ENCODE measurements around the gene AKR1C8.
"Not testable (repeated sequence)": the region's sequence is repeated elsewhere in the genome, so short reads cannot be mapped to it uniquely, and the experiment has no call there.

Gene AKR1C8

DNA sequence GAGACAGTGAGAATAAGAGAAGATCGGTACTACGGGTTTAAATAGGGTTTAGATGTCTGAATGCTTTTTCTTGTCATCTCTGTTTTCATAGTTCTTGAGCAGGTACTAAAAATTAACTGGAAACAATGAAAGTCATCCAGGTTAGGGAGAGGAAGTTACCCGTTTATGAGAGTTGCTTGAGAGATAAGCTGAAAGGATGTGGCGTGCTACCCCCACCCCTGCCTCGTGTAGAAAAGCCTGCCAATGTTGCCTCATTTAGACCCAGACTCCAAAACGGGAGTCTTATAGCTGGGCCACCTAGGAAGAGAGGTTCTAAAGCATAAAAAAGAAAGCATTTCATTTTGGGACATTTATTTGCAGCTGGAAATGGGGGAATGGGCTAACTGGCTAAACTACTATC is 21.8 kb upstream of the AKR1C8 start:
- DNase-seq (ENCODE audit: low read depth, low spot score), result no peak
- Histone ChIP-seq H3K27me3 (ENCODE audit: control insufficient read depth, insufficient read depth, low read length) (no peaks in the 10 kb centered on the region), H3K4me3 (ENCODE audit: low read length) (no peak overlapping the region), H3K4me1 (ENCODE audit: control insufficient read depth, insufficient read depth, low read length) (no peaks in the 10 kb centered on the region), H3K9me3 (ENCODE audit: control insufficient read depth, insufficient read depth, low read length) (no peaks in the 10 kb centered on the region), H3K36me3 (ENCODE audit: control insufficient read depth, insufficient read depth, low read length) (no peaks in the 10 kb centered on the region), H3K27ac (ENCODE audit: low read length) (no peak overlapping the region)
- no CpG with 5 or more reads among the region's 6 CpGs for WGBS (ENCODE audit: insufficient coverage, insufficient read length)

DNA sequence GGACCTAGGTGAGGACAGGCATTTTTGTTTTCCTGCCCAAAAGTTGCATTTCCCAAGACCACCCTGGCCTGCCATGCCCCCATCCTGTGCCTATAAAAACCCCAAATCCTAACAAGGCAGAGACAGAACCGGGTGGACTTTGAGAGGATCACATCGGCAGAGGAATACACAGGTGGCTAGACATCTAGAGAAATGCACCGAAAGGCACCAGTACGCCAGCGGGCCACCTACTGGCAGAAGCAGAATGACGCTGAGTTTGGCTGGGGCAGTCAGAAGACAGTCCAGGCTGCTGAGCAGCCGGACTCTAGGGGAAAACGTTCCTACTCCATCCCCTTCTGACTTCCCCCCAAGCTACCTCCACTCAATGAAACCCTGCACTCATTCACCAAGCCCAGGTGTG is 14.4 kb upstream of the AKR1C8 start:
- H3K27ac ChIP-seq (ENCODE audit: low read length), result no peak overlapping the region
- no peaks in the 10 kb centered on the region for H3K9me3 ChIP-seq (ENCODE audit: control insufficient read depth, insufficient read depth, low read length)
- WGBS (ENCODE audit: insufficient coverage, insufficient read length), result no CpG with 5 or more reads among the region's 8 CpGs
- peak; percentile 7 for DNase-seq (ENCODE audit: low read depth, low spot score)
- H3K4me1 ChIP-seq (ENCODE audit: control insufficient read depth, insufficient read depth, low read length), result 0 out of 2 replicates have a peak, but pooled peaks cover 2% of the 10 kb centered on the region
- H3K36me3 ChIP-seq (ENCODE audit: control insufficient read depth, insufficient read depth, low read length), result no peaks in the 10 kb centered on the region
- H3K27me3 ChIP-seq (ENCODE audit: control insufficient read depth, insufficient read depth, low read length), result no peaks in the 10 kb centered on the region
- no peak overlapping the region for H3K4me3 ChIP-seq (ENCODE audit: low read length)

DNA sequence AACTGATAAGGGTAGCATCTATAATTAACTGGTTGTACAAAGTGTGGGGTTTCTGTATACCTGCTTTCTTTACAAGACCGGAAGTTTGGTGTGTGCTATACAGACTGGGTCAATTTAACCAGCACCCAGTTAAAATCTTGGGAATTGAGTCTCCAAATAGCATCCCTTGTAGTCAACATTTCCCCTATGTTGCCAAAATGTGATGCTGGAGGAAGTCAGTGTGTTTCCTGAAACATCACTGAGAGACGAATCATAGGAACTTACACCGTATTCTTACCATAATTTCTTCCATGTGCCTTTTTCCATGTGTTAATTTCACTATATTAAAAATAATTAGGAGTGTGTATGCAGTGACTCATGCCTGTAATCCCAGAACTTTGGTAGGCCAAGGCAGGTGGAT is 13.4 kb upstream of the AKR1C8 start:
- Histone ChIP-seq H3K27ac (ENCODE audit: low read length) (no peak overlapping the region), H3K4me1 (ENCODE audit: control insufficient read depth, insufficient read depth, low read length) (0 out of 2 replicates have a peak, but pooled peaks cover 2% of the 10 kb centered on the region), H3K4me3 (ENCODE audit: low read length) (no peak overlapping the region), H3K36me3 (ENCODE audit: control insufficient read depth, insufficient read depth, low read length) (no peaks in the 10 kb centered on the region), H3K27me3 (ENCODE audit: control insufficient read depth, insufficient read depth, low read length) (no peaks in the 10 kb centered on the region), H3K9me3 (ENCODE audit: control insufficient read depth, insufficient read depth, low read length) (no peaks in the 10 kb centered on the region)
- WGBS (ENCODE audit: insufficient coverage, insufficient read length), result no CpG with 5 or more reads among the region's 3 CpGs
- no peak for DNase-seq (ENCODE audit: low read depth, low spot score)

DNA sequence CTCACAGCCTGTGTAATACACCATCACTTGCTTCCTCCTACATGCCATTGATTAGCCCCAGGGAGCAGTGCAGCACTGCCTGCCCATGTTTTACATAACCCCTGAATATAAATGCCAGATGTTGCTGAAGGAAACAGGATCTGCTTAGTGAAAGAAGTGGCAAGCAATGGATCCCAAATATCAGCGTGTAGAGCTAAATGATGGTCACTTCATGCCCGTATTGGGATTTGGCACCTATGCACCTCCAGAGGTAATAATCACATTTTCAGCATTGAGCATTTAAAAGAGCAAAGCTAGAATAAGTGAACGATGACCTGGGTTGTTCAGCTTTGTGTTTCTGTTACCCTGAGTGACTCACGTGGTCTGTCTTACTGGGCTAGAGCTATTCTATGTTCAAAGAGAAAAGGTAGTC is 11.8 kb upstream of the AKR1C8 start, which contains the start of gene AKR1C4:
TSS of gene AKR1C4 (plus strand) at position 136 of the 412 bp plus-strand sequence. CDS start at position 167, 31 bp downstream.
- H3K4me3 ChIP-seq (ENCODE audit: low read length), result no peak within 1 kb of the TSS
- WGBS (ENCODE audit: insufficient coverage, insufficient read length), result no CpG with 5 or more reads among the region's 4 CpGs
- H3K9me3 ChIP-seq (ENCODE audit: control insufficient read depth, insufficient read depth, low read length), result no peaks in the 10 kb centered on the region
- H3K27me3 ChIP-seq (ENCODE audit: control insufficient read depth, insufficient read depth, low read length), result no peaks in the 10 kb centered on the region
- no peak within 1 kb of the TSS for H3K27ac ChIP-seq (ENCODE audit: low read length)
- no peak for DNase-seq (ENCODE audit: low read depth, low spot score)
- H3K36me3 ChIP-seq (ENCODE audit: control insufficient read depth, insufficient read depth, low read length), result no peaks in the 10 kb centered on the region
- H3K4me1 ChIP-seq (ENCODE audit: control insufficient read depth, insufficient read depth, low read length), result 0 out of 2 replicates have a peak, but pooled peaks cover 2% of the 10 kb centered on the region

DNA sequence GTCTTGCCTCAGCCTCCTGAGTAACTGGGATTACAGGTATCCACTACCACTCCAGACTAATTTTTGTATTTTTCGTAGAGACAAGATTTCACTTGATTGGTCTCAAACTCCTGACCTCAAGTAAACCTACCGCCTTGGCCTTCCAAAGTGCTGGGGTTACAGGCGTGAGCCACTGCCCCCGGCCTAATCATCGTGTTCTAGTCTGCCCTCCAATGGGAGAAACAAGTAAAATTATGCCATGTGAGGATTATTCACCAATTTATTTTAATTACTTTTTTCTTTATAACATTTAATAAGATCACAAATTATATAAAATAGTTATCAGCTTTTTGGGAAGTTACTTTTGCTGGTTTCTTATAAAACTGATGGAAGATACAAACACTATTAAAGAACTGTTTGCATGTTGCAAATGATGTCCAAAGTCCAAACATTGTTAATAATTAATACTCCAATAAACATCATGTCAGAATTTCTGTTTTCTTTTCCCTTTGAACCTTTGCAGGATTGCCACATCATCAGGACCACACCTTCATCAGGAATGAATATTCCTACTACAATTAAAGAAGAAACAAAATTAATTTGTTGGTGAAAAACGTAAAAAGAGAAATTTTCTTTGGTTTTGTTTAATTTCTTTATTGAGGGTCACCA is 10.9 kb upstream of the AKR1C8 start:
- no CpG with 5 or more reads among the region's 6 CpGs for WGBS (ENCODE audit: insufficient coverage, insufficient read length)
- Histone ChIP-seq H3K36me3 (ENCODE audit: control insufficient read depth, insufficient read depth, low read length) (no peaks in the 10 kb centered on the region), H3K9me3 (ENCODE audit: control insufficient read depth, insufficient read depth, low read length) (no peaks in the 10 kb centered on the region), H3K27ac (ENCODE audit: low read length) (no peak overlapping the region), H3K27me3 (ENCODE audit: control insufficient read depth, insufficient read depth, low read length) (no peaks in the 10 kb centered on the region), H3K4me1 (ENCODE audit: control insufficient read depth, insufficient read depth, low read length) (0 out of 2 replicates have a peak, but pooled peaks cover 2% of the 10 kb centered on the region), H3K4me3 (ENCODE audit: low read length) (no peak overlapping the region)
- DNase-seq (ENCODE audit: low read depth, low spot score), result no peak

DNA sequence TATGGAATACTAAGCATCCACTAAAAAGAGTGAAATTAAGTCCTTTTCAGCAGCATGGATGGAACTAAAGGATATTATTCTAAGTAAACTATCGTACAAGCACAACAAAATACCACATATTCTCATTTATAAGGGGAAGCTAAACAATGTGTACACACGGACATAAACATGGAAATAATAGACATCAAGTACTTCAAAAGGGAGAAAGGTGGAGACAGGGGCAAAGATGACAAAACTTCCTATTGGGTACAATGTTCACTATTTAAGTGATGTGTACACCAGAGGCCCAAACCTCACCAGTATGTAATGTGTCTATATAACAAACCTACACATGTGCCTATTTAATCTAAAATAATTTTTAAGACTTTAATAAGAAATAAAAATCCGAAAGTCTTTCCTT is 9.5 kb upstream of the AKR1C8 start:
- 0 out of 2 replicates have a peak, but pooled peaks cover 2% of the 10 kb centered on the region for H3K4me1 ChIP-seq (ENCODE audit: control insufficient read depth, insufficient read depth, low read length)
- H3K4me3 ChIP-seq (ENCODE audit: low read length), result no peak overlapping the region
- no CpG with 5 or more reads among the region's 3 CpGs for WGBS (ENCODE audit: insufficient coverage, insufficient read length)
- no peak for DNase-seq (ENCODE audit: low read depth, low spot score)
- no peaks in the 10 kb centered on the region for H3K36me3 ChIP-seq (ENCODE audit: control insufficient read depth, insufficient read depth, low read length)
- no peak overlapping the region for H3K27ac ChIP-seq (ENCODE audit: low read length)
- H3K9me3 ChIP-seq (ENCODE audit: control insufficient read depth, insufficient read depth, low read length), result no peaks in the 10 kb centered on the region
- no peaks in the 10 kb centered on the region for H3K27me3 ChIP-seq (ENCODE audit: control insufficient read depth, insufficient read depth, low read length)

DNA sequence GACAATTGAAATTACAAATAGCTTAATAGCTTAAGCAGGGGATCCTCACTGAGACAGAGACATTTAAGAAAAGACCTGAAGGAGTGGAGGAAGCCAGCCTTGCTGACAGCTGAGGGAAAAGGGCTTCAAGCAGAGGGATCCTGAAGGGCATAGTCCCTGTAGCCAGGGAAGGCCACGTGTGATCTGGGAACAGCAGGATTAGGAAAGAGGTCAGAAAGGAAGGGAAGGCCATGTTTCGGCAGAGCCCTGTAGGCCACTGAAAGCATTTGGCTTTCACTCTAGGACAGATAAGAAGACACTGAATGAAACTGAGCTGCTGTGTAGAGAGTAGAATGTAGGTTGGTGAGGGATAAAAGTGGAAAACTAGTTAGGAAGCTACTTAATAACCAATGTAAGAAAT is 3.4 kb upstream of the AKR1C8 start:
- H3K36me3 ChIP-seq (ENCODE audit: control insufficient read depth, insufficient read depth, low read length), result no peaks in the 10 kb centered on the region
- WGBS (ENCODE audit: insufficient coverage, insufficient read length), result no CpG with 5 or more reads among the region's 2 CpGs
- H3K9me3 ChIP-seq (ENCODE audit: control insufficient read depth, insufficient read depth, low read length), result no peaks in the 10 kb centered on the region
- H3K4me3 ChIP-seq (ENCODE audit: low read length), result no peak overlapping the region
- H3K4me1 ChIP-seq (ENCODE audit: control insufficient read depth, insufficient read depth, low read length), result no peaks in the 10 kb centered on the region
- DNase-seq (ENCODE audit: low read depth, low spot score), result no peak
- no peaks in the 10 kb centered on the region for H3K27me3 ChIP-seq (ENCODE audit: control insufficient read depth, insufficient read depth, low read length)
- H3K27ac ChIP-seq (ENCODE audit: low read length), result no peak overlapping the region

DNA sequence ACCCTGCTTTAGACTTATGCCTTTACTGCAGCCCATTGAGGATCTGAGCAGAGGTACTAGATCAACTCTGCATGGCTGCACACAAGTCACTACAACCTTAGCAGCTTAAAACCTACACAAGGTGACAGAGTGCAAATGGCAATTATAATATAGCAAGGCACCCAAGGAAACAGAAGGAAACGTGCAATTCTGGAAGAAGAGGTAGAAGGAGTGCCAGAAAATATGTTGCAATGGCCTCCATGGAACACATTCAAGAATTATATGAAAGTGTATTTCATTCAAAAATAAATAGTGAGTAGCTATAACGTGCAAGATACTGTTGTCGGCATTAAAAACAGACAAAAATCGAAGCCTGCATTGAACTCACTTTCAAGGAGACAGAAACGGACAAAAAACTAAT is 2.9 kb upstream of the AKR1C8 start:
- no peak overlapping the region for H3K4me3 ChIP-seq (ENCODE audit: low read length)
- no peaks in the 10 kb centered on the region for H3K27me3 ChIP-seq (ENCODE audit: control insufficient read depth, insufficient read depth, low read length)
- whole genome bisulfite sequencing (ENCODE audit: insufficient coverage, insufficient read length), result no CpG with 5 or more reads among the region's 5 CpGs
- DNase-seq (ENCODE audit: low read depth, low spot score), result no peak
- H3K9me3 ChIP-seq (ENCODE audit: control insufficient read depth, insufficient read depth, low read length), result no peaks in the 10 kb centered on the region
- H3K4me1 ChIP-seq (ENCODE audit: control insufficient read depth, insufficient read depth, low read length), result no peaks in the 10 kb centered on the region
- no peak overlapping the region for H3K27ac ChIP-seq (ENCODE audit: low read length)
- H3K36me3 ChIP-seq (ENCODE audit: control insufficient read depth, insufficient read depth, low read length), result no peaks in the 10 kb centered on the region

DNA sequence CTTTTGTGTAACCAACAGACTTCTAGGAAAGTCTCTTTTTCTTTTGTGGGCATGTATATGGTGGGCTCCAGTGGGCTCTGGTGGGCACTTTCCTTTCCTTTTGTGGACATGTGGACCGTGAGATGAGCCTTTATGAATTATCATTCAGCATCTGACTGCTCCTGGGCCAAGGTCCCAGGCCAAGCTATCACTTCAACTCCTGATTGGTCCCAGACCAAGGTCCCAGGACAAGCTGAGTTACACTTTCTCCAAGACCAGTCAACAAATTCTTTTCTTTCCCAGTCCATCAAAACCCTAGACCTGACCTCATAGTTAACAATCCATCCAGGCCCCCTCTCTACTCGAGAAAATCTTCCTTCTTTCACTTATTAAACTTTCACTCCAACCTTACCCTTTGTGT is 1.0 kb downstream of the AKR1C8 start:
- no peaks in the 10 kb centered on the region for H3K9me3 ChIP-seq (ENCODE audit: control insufficient read depth, insufficient read depth, low read length)
- H3K4me3 ChIP-seq (ENCODE audit: low read length), result no peak overlapping the region
- no peaks in the 10 kb centered on the region for H3K4me1 ChIP-seq (ENCODE audit: control insufficient read depth, insufficient read depth, low read length)
- H3K36me3 ChIP-seq (ENCODE audit: control insufficient read depth, insufficient read depth, low read length), result no peaks in the 10 kb centered on the region
- DNase-seq (ENCODE audit: low read depth, low spot score), result no peak
- H3K27me3 ChIP-seq (ENCODE audit: control insufficient read depth, insufficient read depth, low read length), result no peaks in the 10 kb centered on the region
- WGBS (ENCODE audit: insufficient coverage, insufficient read length), result 100% methylated on average over 1 of the region's 2 CpGs
- H3K27ac ChIP-seq (ENCODE audit: low read length), result no peak overlapping the region

DNA sequence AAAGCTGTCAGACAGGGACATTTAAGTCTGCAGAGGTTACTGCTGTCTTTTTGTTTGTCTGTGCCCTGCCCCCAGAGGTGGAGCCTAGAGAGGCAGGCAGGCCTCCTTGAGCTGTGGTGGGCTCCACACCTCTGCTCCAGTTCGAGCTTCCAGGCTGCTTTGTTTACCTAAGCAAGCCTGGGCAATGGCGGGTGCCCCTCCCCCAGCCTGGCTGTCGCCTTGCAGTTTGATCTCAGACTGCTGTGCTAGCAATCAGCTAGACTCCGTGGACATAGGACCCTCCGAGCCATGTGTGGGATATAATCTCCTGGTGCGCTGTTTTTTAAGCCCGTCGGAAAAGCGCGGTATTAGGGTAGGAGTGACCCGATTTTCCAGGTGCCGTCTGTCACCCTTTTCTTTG is 4.4 kb downstream of the AKR1C8 start:
- H3K9me3 ChIP-seq (ENCODE audit: control insufficient read depth, insufficient read depth, low read length); H3K27me3 ChIP-seq (ENCODE audit: control insufficient read depth, insufficient read depth, low read length); H3K4me1 ChIP-seq (ENCODE audit: control insufficient read depth, insufficient read depth, low read length); DNase-seq (ENCODE audit: low read depth, low spot score); H3K36me3 ChIP-seq (ENCODE audit: control insufficient read depth, insufficient read depth, low read length); H3K27ac ChIP-seq (ENCODE audit: low read length); H3K4me3 ChIP-seq (ENCODE audit: low read length): not testable (repeated sequence)
- no CpG with 5 or more reads among the region's 12 CpGs for WGBS (ENCODE audit: insufficient coverage, insufficient read length)

DNA sequence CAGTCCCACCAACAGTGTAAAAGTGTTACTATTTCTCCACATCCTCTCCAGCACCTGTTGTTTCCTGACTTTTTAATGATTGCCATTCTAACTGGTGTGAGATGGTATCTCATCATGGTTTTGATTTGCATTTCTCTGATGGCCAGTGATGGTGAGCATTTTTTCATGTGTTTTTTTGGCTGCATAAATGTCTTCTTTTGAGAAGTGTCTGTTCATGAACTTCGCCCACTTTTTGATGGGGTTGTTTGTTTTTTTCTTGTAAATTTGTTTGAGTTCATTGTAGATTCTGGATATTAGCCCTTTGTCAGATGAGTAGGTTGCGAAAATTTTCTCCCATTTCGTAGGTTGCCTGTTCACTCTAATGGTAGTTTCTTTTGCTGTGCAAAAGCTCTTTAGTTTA is 9.4 kb downstream of the AKR1C8 start:
- not testable (repeated sequence) for H3K4me1 ChIP-seq (ENCODE audit: control insufficient read depth, insufficient read depth, low read length); H3K27ac ChIP-seq (ENCODE audit: low read length); DNase-seq (ENCODE audit: low read depth, low spot score); H3K27me3 ChIP-seq (ENCODE audit: control insufficient read depth, insufficient read depth, low read length); H3K4me3 ChIP-seq (ENCODE audit: low read length); H3K9me3 ChIP-seq (ENCODE audit: control insufficient read depth, insufficient read depth, low read length); H3K36me3 ChIP-seq (ENCODE audit: control insufficient read depth, insufficient read depth, low read length)
- WGBS (ENCODE audit: insufficient coverage, insufficient read length), result no CpG with 5 or more reads among the region's 3 CpGs
